Measurements from ENCODE around the gene HRAS. TPM values are rescaled to one million over a fixed set of nuclear protein-coding genes. Genes with fewer than 3 reads are reported as not detected.

The HRAS gene
- total and polyA plus RNA-seq, 8 donors, result 14.2 to 181 (median 70.8) TPM

DNA sequence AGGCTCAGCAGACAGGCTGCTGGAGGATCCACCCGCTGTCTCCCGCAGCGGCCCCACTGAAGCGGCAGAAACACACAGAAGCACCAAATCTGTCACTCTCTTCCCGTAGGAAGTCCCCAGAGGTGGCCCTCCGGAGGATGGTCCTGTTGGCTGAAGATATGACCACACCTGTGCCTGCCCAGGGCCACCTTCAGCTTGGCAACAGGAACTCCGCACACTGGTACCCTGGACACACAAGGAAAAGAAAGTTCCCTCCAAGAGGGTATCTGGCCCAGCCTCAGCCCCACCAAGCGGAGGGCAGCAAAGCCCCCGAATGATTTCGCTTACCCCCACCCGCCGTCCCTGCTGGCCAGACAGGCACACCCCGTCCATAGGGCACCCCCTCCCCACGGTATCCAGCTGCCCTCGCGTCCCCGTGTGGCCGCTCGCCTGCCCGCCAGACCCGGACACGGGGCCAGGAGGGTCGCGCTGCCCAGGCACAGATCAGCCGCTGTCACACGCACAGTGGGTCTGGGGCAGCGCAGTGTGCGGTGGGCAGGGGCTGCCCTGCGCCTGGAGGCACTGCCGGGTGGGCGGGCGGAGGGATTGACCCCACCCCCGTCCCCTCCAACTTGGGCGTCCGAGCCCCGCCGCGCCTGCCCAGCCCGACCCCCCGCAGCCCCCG lies 32.4 kb upstream of the HRAS start:
- 12 to 31% (median 22%) methylated on average over 12 to 41 of the region's 41 CpGs for WGBS, 5 donors
- intact Hi-C loops (cut with DNase I; ENCODE audit: low total_unique reads), result no loop called here
- Histone ChIP-seq H3K36me3 (peaks cover 0 to 16% (median 7%) of the 10 kb centered on the region in 4 donors), H3K27ac (peak overlapping the region; percentile 82 to 94 (median 90)), H3K4me1 (peaks cover 19 to 44% (median 42%) of the 10 kb centered on the region in 4 donors), H3K9me3 (no peaks in the 10 kb centered on the region), H3K4me3 (peak overlapping the region; percentile 62 to 69 (median 64)), H3K27me3 (peaks cover 0 to 9% (median 0%) of the 10 kb centered on the region in 3 donors)
- no peak for TF ChIP-seq POLR2A (IDR thresholded peaks at IDR 0.05)
- TF ChIP-seq EP300 (IDR thresholded peaks at IDR 0.05), result no peak
- TF ChIP-seq, protein P1, sequence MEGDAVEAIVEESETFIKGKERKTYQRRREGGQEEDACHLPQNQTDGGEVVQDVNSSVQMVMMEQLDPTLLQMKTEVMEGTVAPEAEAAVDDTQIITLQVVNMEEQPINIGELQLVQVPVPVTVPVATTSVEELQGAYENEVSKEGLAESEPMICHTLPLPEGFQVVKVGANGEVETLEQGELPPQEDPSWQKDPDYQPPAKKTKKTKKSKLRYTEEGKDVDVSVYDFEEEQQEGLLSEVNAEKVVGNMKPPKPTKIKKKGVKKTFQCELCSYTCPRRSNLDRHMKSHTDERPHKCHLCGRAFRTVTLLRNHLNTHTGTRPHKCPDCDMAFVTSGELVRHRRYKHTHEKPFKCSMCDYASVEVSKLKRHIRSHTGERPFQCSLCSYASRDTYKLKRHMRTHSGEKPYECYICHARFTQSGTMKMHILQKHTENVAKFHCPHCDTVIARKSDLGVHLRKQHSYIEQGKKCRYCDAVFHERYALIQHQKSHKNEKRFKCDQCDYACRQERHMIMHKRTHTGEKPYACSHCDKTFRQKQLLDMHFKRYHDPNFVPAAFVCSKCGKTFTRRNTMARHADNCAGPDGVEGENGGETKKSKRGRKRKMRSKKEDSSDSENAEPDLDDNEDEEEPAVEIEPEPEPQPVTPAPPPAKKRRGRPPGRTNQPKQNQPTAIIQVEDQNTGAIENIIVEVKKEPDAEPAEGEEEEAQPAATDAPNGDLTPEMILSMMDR (IDR thresholded peaks at IDR 0.05), result no peak
- no peak for TF ChIP-seq POLR2AphosphoS5 (IDR thresholded peaks at IDR 0.05)
- DNase-seq, result no peak

DNA sequence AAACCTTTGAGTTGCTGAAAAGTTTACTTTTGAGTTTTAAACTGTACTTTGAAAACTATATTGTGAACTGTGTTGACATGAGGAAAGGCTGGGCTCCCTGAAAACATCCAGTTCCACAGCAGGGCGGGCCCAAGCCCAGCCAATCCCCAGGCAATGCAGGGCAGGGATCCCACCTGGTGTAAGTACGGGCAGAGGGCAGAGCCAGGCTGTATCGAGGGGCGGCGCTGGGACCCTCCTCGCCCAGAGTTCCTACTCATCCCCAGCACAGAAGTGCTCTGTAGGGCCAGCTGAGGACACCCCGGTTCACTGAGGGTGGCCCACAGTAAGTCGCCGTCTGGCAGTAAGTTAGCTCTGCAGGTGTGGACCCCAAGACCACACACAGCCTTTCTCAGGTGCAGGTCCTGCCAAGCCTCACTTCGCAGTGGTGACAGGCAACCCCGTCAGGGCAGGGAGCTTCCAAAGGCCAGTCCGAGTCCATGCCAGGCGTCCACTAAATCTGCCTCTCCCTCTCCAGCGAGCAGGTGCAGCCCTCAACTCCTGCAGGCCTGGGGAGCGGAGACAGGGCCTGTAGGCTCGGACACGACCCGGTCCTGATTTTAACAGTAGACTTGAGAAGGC lies 31.7 kb upstream of the HRAS start:
- H3K27me3 ChIP-seq, result peaks cover 0 to 9% (median 0%) of the 10 kb centered on the region in 3 donors
- TF ChIP-seq EP300 (IDR thresholded peaks at IDR 0.05) (no peak), POLR2A (IDR thresholded peaks at IDR 0.05) (no peak), POLR2AphosphoS5 (IDR thresholded peaks at IDR 0.05) (no peak)
- TF ChIP-seq, protein P1 (IDR thresholded peaks at IDR 0.05), result no peak
- no peaks in the 10 kb centered on the region for H3K9me3 ChIP-seq
- H3K36me3 ChIP-seq, result peaks cover 0 to 16% (median 7%) of the 10 kb centered on the region in 4 donors
- peak overlapping the region; percentile 82 to 94 (median 90) for H3K27ac ChIP-seq
- intact Hi-C loops (cut with DNase I; ENCODE audit: low total_unique reads), result no loop called here
- 45 to 68% (median 66%) methylated on average over 4 to 18 of the region's 18 CpGs for WGBS, 5 donors
- DNase-seq, result peak in 1 of 2 donors; percentile 46
- H3K4me3 ChIP-seq, result peak overlapping the region in 3 of 4 donors; percentile 62 to 69 (median 65)
- peaks cover 25 to 50% (median 48%) of the 10 kb centered on the region in 4 donors for H3K4me1 ChIP-seq

DNA sequence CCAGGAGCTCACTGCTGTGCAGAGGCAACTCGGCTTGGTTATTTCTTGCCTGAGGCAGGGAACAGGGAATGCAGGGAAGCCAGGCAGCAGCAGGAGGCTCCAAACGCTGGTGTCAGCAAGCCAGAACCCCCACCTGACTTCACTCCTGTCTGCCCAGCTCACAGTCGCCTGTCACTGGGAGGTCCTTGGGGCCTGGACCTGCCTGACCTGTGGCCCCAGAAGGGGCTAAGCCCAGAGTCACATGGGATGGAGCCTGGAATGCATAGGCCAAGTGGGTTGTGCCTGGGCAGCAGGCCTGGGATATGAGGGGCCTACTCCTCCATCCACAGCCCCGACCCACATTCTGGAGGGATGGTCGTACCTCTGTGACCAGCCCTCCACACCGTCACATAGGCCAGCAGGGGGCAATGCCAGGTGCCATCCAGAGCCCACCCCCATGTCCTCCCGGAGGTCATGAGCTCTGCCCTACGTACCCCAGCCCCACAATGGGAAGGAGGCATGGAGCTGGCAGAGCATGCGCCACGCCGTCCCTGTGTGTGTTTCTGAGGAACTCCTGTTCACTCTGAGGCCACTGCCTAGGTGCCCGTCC lies 30.6 kb upstream of the HRAS start:
- intact Hi-C loops (cut with DNase I; ENCODE audit: low total_unique reads), result no loop called here
- WGBS, 5 donors, result 66 to 80% (median 74%) methylated on average over 7 to 12 of the region's 12 CpGs
- Histone ChIP-seq H3K27me3 (peaks cover 0 to 9% (median 0%) of the 10 kb centered on the region in 3 donors), H3K36me3 (peaks cover 0 to 16% (median 7%) of the 10 kb centered on the region in 4 donors), H3K9me3 (no peaks in the 10 kb centered on the region), H3K27ac (peak overlapping the region in 2 of 5 donors; percentile 1 to 31), H3K4me1 (peaks cover 27 to 61% (median 59%) of the 10 kb centered on the region in 4 donors), H3K4me3 (no peak overlapping the region)
- peak in 1 of 2 donors; percentile 9 for DNase-seq
- TF ChIP-seq POLR2A (IDR thresholded peaks at IDR 0.05) (no peak), EP300 (IDR thresholded peaks at IDR 0.05) (no peak), POLR2AphosphoS5 (IDR thresholded peaks at IDR 0.05) (no peak)
- TF ChIP-seq, protein P1 (IDR thresholded peaks at IDR 0.05), result peak in 1 of 7 experiments; percentile 5

DNA sequence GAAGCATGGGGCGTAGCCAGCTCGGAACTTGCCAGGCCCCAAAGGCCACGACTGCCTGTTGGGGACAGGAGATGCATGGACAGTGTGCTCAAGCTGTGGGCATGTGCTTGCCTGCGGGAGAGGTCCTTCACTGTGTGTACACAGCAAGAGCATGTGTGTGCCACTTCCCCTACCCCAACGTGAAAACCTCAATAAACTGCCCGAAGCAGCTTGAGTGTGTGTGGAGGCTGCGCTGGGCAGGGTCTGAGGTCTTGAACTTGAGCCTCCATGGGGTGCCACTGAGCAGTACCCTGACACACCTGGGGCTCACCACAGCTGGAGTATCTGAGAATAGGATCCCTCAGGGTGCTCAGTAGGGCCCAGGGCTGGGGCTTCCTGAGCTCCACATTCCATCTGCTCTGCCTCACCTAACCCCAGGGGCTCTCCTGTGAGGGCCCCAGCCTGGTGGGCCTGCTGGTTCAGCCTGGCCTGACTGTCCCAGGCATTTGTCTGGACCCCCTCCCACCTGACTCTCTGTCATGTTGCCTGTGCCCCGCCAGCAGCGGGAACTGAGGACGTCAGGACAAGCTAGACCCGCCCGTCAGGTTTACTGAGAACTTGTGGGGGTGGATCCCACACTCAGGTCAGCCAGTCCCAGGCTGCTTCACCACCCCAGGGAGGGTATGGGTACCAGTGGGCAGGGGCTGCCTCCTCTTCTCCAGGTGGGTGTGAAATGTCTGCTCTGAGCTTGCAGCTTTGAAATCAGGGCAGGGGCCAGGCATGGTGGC lies 28.6 kb upstream of the HRAS start:
- Histone ChIP-seq H3K9me3 (no peaks in the 10 kb centered on the region), H3K4me3 (no peak overlapping the region), H3K36me3 (peaks cover 0 to 16% (median 7%) of the 10 kb centered on the region in 4 donors), H3K27me3 (peaks cover 0 to 12% (median 0%) of the 10 kb centered on the region in 3 donors), H3K27ac (peak overlapping the region in 3 of 5 donors; percentile 29 to 95 (median 29)), H3K4me1 (peaks cover 29 to 68% (median 64%) of the 10 kb centered on the region in 4 donors)
- 53 to 72% (median 60%) methylated on average over 1 to 12 of the region's 12 CpGs for WGBS, 5 donors
- peak in 1 of 2 donors; percentile 61 for DNase-seq
- intact Hi-C loops (cut with DNase I; ENCODE audit: low total_unique reads), result no loop called here
- TF ChIP-seq EP300 (IDR thresholded peaks at IDR 0.05) (no peak), POLR2AphosphoS5 (IDR thresholded peaks at IDR 0.05) (no peak), POLR2A (IDR thresholded peaks at IDR 0.05) (no peak)
- TF ChIP-seq, protein P1 (IDR thresholded peaks at IDR 0.05), result no peak

All from stomach (tissue), 9 donors.